Mesothelial cell of epicardium (in vitro differentiated cells): Measurements from ENCODE around the gene OR51B4. TPM values are rescaled to one million over a fixed set of nuclear protein-coding genes. Genes with fewer than 3 reads are reported as not detected.
A peak's percentile ranks its signal among the peaks of the same experiment; 100 is the strongest.

ENCODE experiments used
- DNase-seq, 2 experiments: peaks; one replicate each; pipeline ENCODE4 v3.0.0; 2021; ENCODE audit warnings: low spot score in 2 of 2; ENCODE audit not compliant: unreplicated experiment in 2 of 2
- H3K27ac Mint-ChIP-seq: 2 replicates; pipeline ENCODE4 v1.8.0; 2021; ENCODE audit warnings: mixed read lengths
- H3K27me3 Mint-ChIP-seq: 2 replicates; pipeline ENCODE4 v1.8.0; 2021; ENCODE audit warnings: low read depth, mixed read lengths
- H3K36me3 Mint-ChIP-seq: 2 replicates; pipeline ENCODE4 v1.8.0; 2021; ENCODE audit warnings: mixed read lengths
- H3K4me1 Mint-ChIP-seq: 2 replicates; pipeline ENCODE4 v1.8.0; 2021; ENCODE audit warnings: mixed read lengths
- H3K4me3 Mint-ChIP-seq: 2 replicates; pipeline ENCODE4 v1.8.0; 2021; ENCODE audit warnings: mild to moderate bottlenecking, moderate library complexity, mixed read lengths
- H3K9me3 Mint-ChIP-seq: 2 replicates; pipeline ENCODE4 v1.8.0; 2021; ENCODE audit warnings: mixed read lengths
- CTCF ChIP-seq: fragments of 200-600 bp; sonication (generic); IDR thresholded peaks from one replicate; pipeline ENCODE4 v1.5.0; 2021; ENCODE audit warnings: antibody characterized with exemption; ENCODE audit not compliant: unreplicated experiment
- total RNA-seq: library from RNA; stranded (reverse); gene quantifications from 3 replicates; pipeline ENCODE4 v1.2.1, GENCODE V29; 2021

Gene OR51B4
- total RNA-seq, 1 donor from 2014 or later = 0.65 TPM

- no peak for DNase-seq
- TF ChIP-seq CTCF = no peak
- no peak overlapping the region for H3K27ac Mint-ChIP-seq
- no peaks in the 10 kb centered on the region for H3K9me3 Mint-ChIP-seq
- no peaks in the 10 kb centered on the region for H3K36me3 Mint-ChIP-seq
- no peak overlapping the region for H3K4me3 Mint-ChIP-seq
- peaks cover 8% of the 10 kb centered on the region for H3K4me1 Mint-ChIP-seq
- H3K27me3 Mint-ChIP-seq = no peaks in the 10 kb centered on the region
Observed at GRCh38 chr11:5275369-5276110, 26.2 kb downstream of the OR51B4 start.

- Mint-ChIP-seq H3K4me3 (no peak overlapping the region), H3K9me3 (no peaks in the 10 kb centered on the region), H3K4me1 (peaks cover 8% of the 10 kb centered on the region), H3K27ac (peak overlapping the region; percentile 11), H3K27me3 (no peaks in the 10 kb centered on the region), H3K36me3 (no peaks in the 10 kb centered on the region)
- no peak for TF ChIP-seq CTCF
- no peak for DNase-seq
Observed at GRCh38 chr11:5274395-5274794, 27.4 kb downstream of the OR51B4 start.

- Mint-ChIP-seq H3K4me3 (no peak overlapping the region), H3K27me3 (no peaks in the 10 kb centered on the region), H3K9me3 (no peaks in the 10 kb centered on the region), H3K27ac (no peak overlapping the region), H3K36me3 (no peaks in the 10 kb centered on the region), H3K4me1 (peaks cover 8% of the 10 kb centered on the region)
- DNase-seq = no peak
- no peak for TF ChIP-seq CTCF
Observed at GRCh38 chr11:5272395-5273017, 29.2 kb downstream of the OR51B4 start.

DNA sequence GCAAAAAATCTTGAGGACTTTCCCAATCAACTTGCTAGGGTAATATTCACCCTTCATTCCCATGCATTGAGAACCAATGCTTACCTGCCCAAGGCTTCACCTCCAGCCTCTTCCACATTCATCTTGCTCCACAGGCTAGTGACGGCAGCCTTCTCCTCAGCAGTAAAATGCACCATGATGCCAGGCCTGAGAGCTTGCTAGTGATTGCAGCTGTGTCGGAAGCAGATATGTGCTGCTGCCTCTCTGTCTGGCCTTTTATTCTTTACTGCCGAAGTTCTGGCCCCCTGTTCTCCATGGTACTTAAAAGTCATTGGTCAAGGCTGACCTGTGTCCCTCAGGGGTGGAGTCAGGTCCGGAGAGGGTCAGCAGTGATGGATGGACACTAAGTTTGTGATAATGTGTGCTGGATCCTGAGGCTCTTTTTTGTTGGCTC is 32.0 kb downstream of the OR51B4 start, which contains the start of gene HBE1:
TSS of gene HBE1 (minus strand) at position 231 of the 433 bp plus-strand sequence. CDS start at position 176, 55 bp downstream.
- TF ChIP-seq CTCF = no peak
- no peak within 1 kb of the TSS for H3K4me3 Mint-ChIP-seq

DNA sequence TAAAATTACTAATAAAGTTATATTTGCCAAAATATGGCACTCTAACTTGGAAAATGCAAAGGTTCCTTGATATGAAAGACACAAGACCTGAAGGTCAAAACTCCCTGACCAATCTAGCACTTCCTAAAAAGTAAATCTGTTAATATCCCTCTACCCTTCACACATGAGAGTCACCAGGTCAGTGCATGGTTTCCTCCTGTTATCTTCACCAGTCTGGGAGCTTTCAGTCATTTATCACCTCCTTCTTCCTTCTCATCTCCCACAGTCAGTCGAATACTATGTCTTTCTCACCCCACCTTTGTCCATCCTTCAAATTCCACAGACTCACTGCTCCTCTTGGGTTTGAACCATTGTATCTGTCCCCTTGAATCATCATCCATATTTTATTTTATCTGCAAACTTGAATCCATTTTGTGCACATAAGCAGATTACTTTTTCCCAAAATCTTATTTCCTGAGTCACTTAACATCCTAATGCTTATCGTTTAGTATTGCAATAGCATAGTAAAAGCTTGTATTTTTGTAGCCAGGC is 34.6 kb downstream of the OR51B4 start:
- H3K36me3 Mint-ChIP-seq = no peaks in the 10 kb centered on the region
- DNase-seq = no peak
- no peaks in the 10 kb centered on the region for H3K9me3 Mint-ChIP-seq
- no peak for TF ChIP-seq CTCF
- H3K4me1 Mint-ChIP-seq = no peaks in the 10 kb centered on the region
- H3K4me3 Mint-ChIP-seq = no peak overlapping the region
- H3K27ac Mint-ChIP-seq = no peak overlapping the region
- H3K27me3 Mint-ChIP-seq = peaks cover 3% of the 10 kb centered on the region

More for the DNA sequence above, 32.0 kb downstream of the OR51B4 start, which contains the start of gene HBE1:
- no peaks in the 10 kb centered on the region for H3K36me3 Mint-ChIP-seq
- no peak within 1 kb of the TSS for H3K27ac Mint-ChIP-seq
- H3K9me3 Mint-ChIP-seq = no peaks in the 10 kb centered on the region
- DNase-seq = no peak
- peaks cover 3% of the 10 kb centered on the region for H3K27me3 Mint-ChIP-seq
- H3K4me1 Mint-ChIP-seq = peaks cover 6% of the 10 kb centered on the region
